A549 treated with AZD9567 at 1 μM for 4 hours (cell line): ENCODE data around the gene CD3G. TPM values are rescaled to one million over a fixed set of nuclear protein-coding genes. Genes with fewer than 3 reads are reported as not detected.

ENCODE experiments used
- total RNA-seq: library from RNA; stranded (reverse); fragments of 200-300 nt; extraction: Qiagen RNA extraction; gene quantifications from 5 replicates; pipeline ENCODE4 v1.2.3, GENCODE V29; 2022; ENCODE audit not compliant: insufficient read depth

The CD3G gene
- not detected in 5 replicates for total RNA-seq

DNA sequence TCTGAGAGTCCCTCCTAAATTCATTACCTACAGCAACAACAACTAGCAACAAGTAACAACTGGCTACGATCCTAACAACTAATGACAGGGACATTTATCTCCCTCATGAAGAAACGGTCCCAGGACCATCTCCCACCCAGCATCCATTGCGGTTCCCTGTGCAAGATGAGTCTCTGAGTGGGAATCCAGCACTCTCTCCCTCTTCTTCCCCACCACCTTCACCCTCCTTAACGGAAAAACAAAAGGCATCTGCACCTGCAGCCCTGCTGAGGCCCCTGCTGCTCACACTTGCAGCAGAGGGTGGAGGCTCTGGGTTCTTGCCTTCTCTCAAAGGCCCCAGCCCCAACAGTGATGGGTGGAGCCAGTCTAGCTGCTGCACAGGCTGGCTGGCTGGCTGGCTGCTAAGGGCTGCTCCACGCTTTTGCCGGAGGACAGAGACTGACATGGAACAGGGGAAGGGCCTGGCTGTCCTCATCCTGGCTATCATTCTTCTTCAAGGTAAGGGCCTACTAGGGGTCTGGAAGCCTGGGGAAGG, at the start of gene CD3G:
CD3G (plus strand) TSS at position 364 of the 535 bp plus-strand sequence; CDS start at position 444, 80 bp downstream.

GRCh38 chr11:118304568-118305248, 39.4 kb upstream of the CD3G start, which contains the start of gene CD3E:
Gene CD3E, plus strand, starts transcription at chr11:118304730. Its CDS starts 223 bp downstream, at chr11:118304953.

DNA sequence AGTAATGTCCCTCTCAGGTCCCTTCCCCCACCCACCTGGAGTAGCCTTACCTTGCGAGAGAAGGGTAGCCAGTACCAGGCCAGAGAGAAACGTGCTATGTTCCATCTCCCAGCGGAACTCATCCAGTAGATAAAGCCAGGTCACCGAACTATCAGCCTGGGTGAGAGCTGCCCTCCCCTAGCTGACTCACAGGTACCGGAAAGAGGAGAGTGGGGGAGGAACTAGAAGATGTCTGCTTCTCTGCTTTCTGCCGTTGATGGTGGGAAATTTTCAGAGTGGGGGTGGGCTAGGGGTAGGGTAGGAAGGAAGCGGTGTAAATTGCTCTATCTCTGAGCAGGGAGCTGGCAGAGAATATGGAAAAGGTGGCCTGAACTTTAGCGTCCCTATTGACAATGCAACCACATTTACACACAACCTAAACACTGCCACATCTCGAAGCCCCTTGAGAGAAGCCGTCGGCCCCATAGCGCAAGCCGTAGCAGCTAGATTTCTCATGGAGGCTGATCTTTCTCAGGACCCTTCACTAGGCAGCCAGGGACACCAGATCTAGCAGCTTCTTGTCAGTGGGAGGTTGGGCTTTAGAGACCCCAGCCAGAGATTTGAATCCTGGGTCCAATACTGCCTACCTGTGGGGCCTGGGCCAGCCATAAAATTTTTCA, 1.5 kb upstream of the CD3G start, which contains the start of gene CD3D:
CD3D (minus strand) TSS at position 203 of the 659 bp plus-strand sequence; CDS start at position 105, 98 bp downstream.

GRCh38 chr11:118359295-118359958, 15.3 kb downstream of the CD3G start, which contains the start of gene UBE4A:
Gene UBE4A, plus strand, starts transcription at chr11:118359600. Its CDS starts 5,481 bp downstream, at chr11:118365081.

DNA sequence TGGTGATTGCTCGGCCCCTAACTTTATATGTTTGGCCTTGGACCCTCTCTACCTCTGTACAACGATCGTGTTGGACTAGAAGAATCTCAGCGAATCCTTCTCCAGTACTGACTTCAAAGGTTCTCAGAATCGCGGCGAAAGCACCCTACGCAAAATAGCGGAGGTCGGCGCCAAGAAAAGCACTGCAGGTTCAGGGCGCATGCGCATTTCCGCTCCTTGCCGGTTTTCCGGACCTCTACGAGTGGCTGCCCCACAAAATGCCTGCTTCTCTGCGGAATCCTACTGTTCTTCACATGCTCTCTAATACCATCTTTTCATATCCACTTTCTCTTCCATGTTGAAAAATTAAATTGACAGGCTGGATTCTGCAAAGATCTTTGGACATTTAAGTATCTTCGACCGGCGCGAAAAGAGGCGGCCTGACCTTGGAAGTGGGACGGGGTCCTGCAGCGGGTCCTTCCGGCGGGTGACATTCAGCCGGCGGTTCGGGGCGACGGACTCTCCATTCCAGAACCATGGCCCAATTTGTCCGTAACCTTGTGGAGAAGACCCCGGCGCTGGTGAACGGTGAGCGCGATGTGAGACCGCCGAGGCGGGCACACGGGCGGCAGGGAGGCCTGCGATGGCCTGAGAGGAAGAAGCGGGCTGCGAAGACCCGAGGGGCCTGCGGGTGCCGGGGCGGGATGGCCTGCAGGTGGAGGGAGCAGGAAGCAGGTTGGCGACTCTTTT, 57.2 kb downstream of the CD3G start, which contains the start of gene ATP5MG:
ATP5MG (plus strand) TSS at position 456 of the 729 bp plus-strand sequence; CDS start at position 516, 60 bp downstream.

Other genes with a start within 250 kb of the CD3G start
- gene SCN4B, start 191.5 kb upstream of the CD3G start, total RNA-seq, result 0.02 to 0.05 TPM (median 0.03 TPM) in 3 of 5 replicates, not detected in the others
- not detected in 5 replicates for gene SCN2B, start 167.7 kb upstream of the CD3G start, total RNA-seq
- not detected in 5 replicates for gene JAML, start 119.3 kb upstream of the CD3G start, total RNA-seq
- gene MPZL3, start 92.0 kb upstream of the CD3G start, total RNA-seq, result 0.19 to 0.33 TPM (median 0.26 TPM) in 4 of 5 replicates, not detected in the other
- 0.06 to 0.13 TPM (median 0.07 TPM) in 3 of 5 replicates, not detected in the others for gene MPZL2, start 80.0 kb upstream of the CD3G start, total RNA-seq
- not detected in 5 replicates for gene CD3E, start 39.6 kb upstream of the CD3G start, total RNA-seq
- not detected in 5 replicates for gene CD3D, start 1.6 kb upstream of the CD3G start, total RNA-seq
- 8.9 to 12.5 TPM (median 10.0 TPM) in 5 replicates for gene UBE4A, start 15.3 kb downstream of the CD3G start, total RNA-seq
- gene ATP5MG, start 57.3 kb downstream of the CD3G start, total RNA-seq, result 145 to 210 TPM (median 194 TPM) in 5 replicates
- 10.7 to 19.9 TPM (median 12.3 TPM) in 5 replicates for gene KMT2A, start 92.1 kb downstream of the CD3G start, total RNA-seq
- 0.13 to 0.16 TPM in 2 of 5 replicates, not detected in the others for gene TTC36, start 183.1 kb downstream of the CD3G start, total RNA-seq
- 0.34 to 0.66 TPM (median 0.49 TPM) in 4 of 5 replicates, not detected in the other for gene TMEM25, start 186.8 kb downstream of the CD3G start, total RNA-seq
- gene IFT46, start 221.6 kb downstream of the CD3G start, total RNA-seq, result 14.9 to 16.3 TPM (median 15.5 TPM) in 5 replicates
- gene ARCN1, start 228.1 kb downstream of the CD3G start, total RNA-seq, result 83.3 to 105 TPM (median 86.7 TPM) in 5 replicates